ENCODE results near the gene CCDC34.

The CCDC34 gene

DNA sequence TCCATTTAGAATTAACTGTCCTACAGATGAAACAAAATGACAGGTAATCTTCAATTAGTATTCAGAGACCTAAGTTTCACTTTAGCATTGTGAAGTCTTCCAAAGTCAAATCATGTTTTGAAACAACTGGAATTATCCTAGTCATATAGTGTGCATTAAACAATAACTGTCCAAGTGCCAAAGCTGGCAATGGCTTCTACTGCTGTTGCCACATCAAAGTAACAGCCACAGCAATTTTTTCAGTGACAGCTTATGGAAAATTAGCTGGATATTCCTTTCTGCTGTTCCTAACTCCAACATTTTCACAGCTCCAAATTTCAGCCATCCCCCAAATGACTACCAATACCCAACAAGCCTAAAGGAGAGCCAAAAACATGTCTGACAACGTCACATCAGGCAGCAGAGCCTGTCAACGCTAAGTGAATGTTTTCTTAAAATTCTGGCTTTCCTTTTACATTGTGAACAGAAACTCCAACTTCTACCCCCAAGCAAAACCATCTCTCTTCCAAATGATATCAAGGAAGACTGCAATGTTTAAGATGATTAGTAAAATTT is 45.3 kb upstream of the CCDC34 start:
- H4K20me1 ChIP-seq (ENCODE audit: insufficient read depth, low read length), result no peaks in the 10 kb centered on the region
- no peaks in the 10 kb centered on the region for H3K9me2 ChIP-seq (replicated peaks; ENCODE audit: insufficient read depth, low read length)
- no peak for DNase-seq
- no peaks in the 10 kb centered on the region for H3K4me1 ChIP-seq (ENCODE audit: low read length)
- no peak overlapping the region for H3K9ac ChIP-seq (ENCODE audit: low read length)
- H3K4me2 ChIP-seq (ENCODE audit: low read depth, low read length), result no peak overlapping the region
- no peaks in the 10 kb centered on the region for H3K27me3 ChIP-seq (replicated peaks; ENCODE audit: insufficient read depth, low read length)
- TF ChIP-seq EZH2phosphoT487 (IDR thresholded peaks at IDR 0.05; ENCODE audit: low read length), result no peak
- TF ChIP-seq, protein P1, sequence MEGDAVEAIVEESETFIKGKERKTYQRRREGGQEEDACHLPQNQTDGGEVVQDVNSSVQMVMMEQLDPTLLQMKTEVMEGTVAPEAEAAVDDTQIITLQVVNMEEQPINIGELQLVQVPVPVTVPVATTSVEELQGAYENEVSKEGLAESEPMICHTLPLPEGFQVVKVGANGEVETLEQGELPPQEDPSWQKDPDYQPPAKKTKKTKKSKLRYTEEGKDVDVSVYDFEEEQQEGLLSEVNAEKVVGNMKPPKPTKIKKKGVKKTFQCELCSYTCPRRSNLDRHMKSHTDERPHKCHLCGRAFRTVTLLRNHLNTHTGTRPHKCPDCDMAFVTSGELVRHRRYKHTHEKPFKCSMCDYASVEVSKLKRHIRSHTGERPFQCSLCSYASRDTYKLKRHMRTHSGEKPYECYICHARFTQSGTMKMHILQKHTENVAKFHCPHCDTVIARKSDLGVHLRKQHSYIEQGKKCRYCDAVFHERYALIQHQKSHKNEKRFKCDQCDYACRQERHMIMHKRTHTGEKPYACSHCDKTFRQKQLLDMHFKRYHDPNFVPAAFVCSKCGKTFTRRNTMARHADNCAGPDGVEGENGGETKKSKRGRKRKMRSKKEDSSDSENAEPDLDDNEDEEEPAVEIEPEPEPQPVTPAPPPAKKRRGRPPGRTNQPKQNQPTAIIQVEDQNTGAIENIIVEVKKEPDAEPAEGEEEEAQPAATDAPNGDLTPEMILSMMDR (IDR thresholded peaks at IDR 0.05; ENCODE audit: low read length), result no peak
- no peak for TF ChIP-seq EZH2 (optimal IDR thresholded peaks at IDR 0.05; ENCODE audit: low read depth, low read length)
- no peaks in the 10 kb centered on the region for H3K9me3 ChIP-seq (replicated peaks; ENCODE audit: insufficient read depth, low read length)
- no peak overlapping the region for H3K4me3 ChIP-seq (ENCODE audit: low read length)
- no peak overlapping the region for H3K27ac ChIP-seq (ENCODE audit: low read length)
- H3K79me2 ChIP-seq (ENCODE audit: low read length), result no peaks in the 10 kb centered on the region
- no peaks in the 10 kb centered on the region for H3F3A ChIP-seq (ENCODE audit: insufficient read depth, low read length)
- no peaks in the 10 kb centered on the region for H3K36me3 ChIP-seq (replicated peaks; ENCODE audit: insufficient read depth, low read length)
- no peak overlapping the region for H2AFZ ChIP-seq (ENCODE audit: low read length)

DNA sequence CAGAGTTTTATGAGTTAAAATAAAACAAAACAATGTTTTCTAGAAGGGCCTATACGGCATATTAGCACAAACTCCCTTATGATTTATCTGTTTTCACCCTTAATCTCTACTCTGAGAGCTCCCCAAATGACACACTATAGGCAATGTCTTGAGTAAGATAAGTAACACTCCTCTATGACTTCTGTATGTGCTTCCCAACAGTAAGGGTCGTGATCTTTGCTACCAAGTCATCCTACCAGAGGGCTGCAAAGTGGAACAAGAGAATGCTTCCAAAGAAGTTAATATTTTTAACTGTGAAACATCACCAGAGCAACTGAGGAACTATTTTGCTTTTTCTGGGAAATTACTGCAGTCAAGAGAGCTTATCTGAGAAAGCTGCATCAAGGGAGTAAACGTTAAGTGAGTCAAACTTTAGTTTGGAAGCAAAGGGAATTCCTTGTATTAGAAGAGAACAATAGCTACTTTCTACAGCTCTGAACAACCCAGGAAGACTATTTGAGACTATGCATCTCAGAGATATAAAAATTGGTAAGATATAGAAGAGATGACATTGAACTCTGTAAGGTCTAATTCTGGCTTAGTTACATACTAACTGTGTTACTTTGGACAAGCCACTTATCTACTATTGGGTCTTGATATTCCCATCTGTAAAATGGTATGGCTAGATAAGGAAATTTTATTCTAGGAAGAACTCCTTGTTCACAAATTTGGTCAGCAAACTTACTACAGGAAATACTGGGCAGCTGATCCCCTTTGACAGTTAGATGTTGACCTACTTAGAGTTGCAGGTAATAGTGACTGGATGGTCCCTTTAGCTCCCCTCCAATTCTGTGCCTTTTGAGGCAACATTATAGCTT is 43.7 kb upstream of the CCDC34 start:
- Histone ChIP-seq H3K9ac (ENCODE audit: low read length) (no peak overlapping the region), H3K27me3 (replicated peaks; ENCODE audit: insufficient read depth, low read length) (no peaks in the 10 kb centered on the region), H3K4me2 (ENCODE audit: low read depth, low read length) (no peak overlapping the region), H3K79me2 (ENCODE audit: low read length) (no peaks in the 10 kb centered on the region), H3K36me3 (replicated peaks; ENCODE audit: insufficient read depth, low read length) (no peaks in the 10 kb centered on the region), H3K4me1 (ENCODE audit: low read length) (no peaks in the 10 kb centered on the region), H3K9me2 (replicated peaks; ENCODE audit: insufficient read depth, low read length) (no peaks in the 10 kb centered on the region), H3F3A (ENCODE audit: insufficient read depth, low read length) (no peaks in the 10 kb centered on the region), H3K27ac (ENCODE audit: low read length) (no peak overlapping the region), H2AFZ (ENCODE audit: low read length) (no peak overlapping the region), H3K9me3 (replicated peaks; ENCODE audit: insufficient read depth, low read length) (no peaks in the 10 kb centered on the region), H4K20me1 (ENCODE audit: insufficient read depth, low read length) (no peaks in the 10 kb centered on the region), H3K4me3 (ENCODE audit: low read length) (no peak overlapping the region)
- no peak for DNase-seq
- no peak for TF ChIP-seq EZH2 (optimal IDR thresholded peaks at IDR 0.05; ENCODE audit: low read depth, low read length)
- no peak for TF ChIP-seq EZH2phosphoT487 (IDR thresholded peaks at IDR 0.05; ENCODE audit: low read length)
- TF ChIP-seq, protein P1 (IDR thresholded peaks at IDR 0.05; ENCODE audit: low read length), result no peak

DNA sequence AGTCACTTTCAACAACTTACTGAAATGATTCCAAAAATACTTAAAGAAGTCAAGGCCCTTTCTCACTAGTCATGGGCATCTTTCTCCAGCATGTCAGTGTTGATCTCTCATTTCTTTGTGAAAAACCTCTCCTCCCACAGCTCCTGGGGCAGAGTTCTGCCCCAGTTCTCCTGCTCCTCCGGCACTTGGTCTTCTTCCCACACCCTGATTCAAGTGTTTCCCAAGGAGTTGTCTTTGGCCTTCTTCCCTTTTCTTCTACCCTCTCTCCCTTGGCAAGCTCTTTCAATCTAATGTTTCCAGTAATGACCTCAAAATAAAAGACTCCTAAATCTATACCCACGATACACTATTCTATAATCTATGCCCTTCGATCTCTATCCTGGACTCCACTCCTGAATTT is 42.1 kb upstream of the CCDC34 start:
- H3K79me2 ChIP-seq (ENCODE audit: low read length), result no peaks in the 10 kb centered on the region
- no peak for DNase-seq

More for the DNA sequence above, 42.1 kb upstream of the CCDC34 start:
- no peaks in the 10 kb centered on the region for H4K20me1 ChIP-seq (ENCODE audit: insufficient read depth, low read length)
- H3K9ac ChIP-seq (ENCODE audit: low read length), result no peak overlapping the region
- TF ChIP-seq, protein P1 (IDR thresholded peaks at IDR 0.05; ENCODE audit: low read length), result no peak
- TF ChIP-seq EZH2phosphoT487 (IDR thresholded peaks at IDR 0.05; ENCODE audit: low read length) (no peak), EZH2 (optimal IDR thresholded peaks at IDR 0.05; ENCODE audit: low read depth, low read length) (no peak)
- H3K27me3 ChIP-seq (replicated peaks; ENCODE audit: insufficient read depth, low read length), result no peaks in the 10 kb centered on the region
- H3K9me2 ChIP-seq (replicated peaks; ENCODE audit: insufficient read depth, low read length), result no peaks in the 10 kb centered on the region
- H3K4me2 ChIP-seq (ENCODE audit: low read depth, low read length), result no peak overlapping the region
- no peaks in the 10 kb centered on the region for H3F3A ChIP-seq (ENCODE audit: insufficient read depth, low read length)
- H3K27ac ChIP-seq (ENCODE audit: low read length), result no peak overlapping the region
- H2AFZ ChIP-seq (ENCODE audit: low read length), result no peak overlapping the region
- H3K9me3 ChIP-seq (replicated peaks; ENCODE audit: insufficient read depth, low read length), result no peaks in the 10 kb centered on the region
- H3K4me1 ChIP-seq (ENCODE audit: low read length), result no peaks in the 10 kb centered on the region
- H3K36me3 ChIP-seq (replicated peaks; ENCODE audit: insufficient read depth, low read length), result no peaks in the 10 kb centered on the region
- H3K4me3 ChIP-seq (ENCODE audit: low read length), result no peak overlapping the region
